HepG2 (cell line): Measurements from ENCODE around the gene SLC2A8. TPM values are rescaled to one million over a fixed set of nuclear protein-coding genes. Genes with fewer than 3 reads are reported as not detected.
A peak's percentile ranks its signal among the peaks of the same experiment; 100 is the strongest.

Experiments used
- BHLHE40 ChIP-seq: IDR thresholded peaks from 2 replicates; pipeline ENCODE4 v1.6.1; 2011; ENCODE audit warnings: low read length, improper control_type of control experiment
- CBX2 ChIP-seq, 2 experiments: fragments of 200-600 bp in 1 of 2; sonication (generic); formaldehyde crosslinking in 1 of 2; IDR thresholded peaks; 2 replicates each; pipeline versions ENCODE4 v1.7.0 to v1.8.1; 2018 to 2022; ENCODE audit warnings: low read depth in 2 of 2, low read length in 1 of 2, mild to moderate bottlenecking in 1 of 2, missing genetic modification reagents in 1 of 2
- MXD1 ChIP-seq: sonication (generic); formaldehyde crosslinking; IDR thresholded peaks from 2 replicates; pipeline ENCODE4 v1.4.0; 2020; ENCODE audit warnings: mild to moderate bottlenecking, missing genetic modification reagents
- MYPOP ChIP-seq: sonication (generic); formaldehyde crosslinking; IDR thresholded peaks from 2 replicates; pipeline ENCODE4 v1.8.1; 2023; ENCODE audit warnings: mild to moderate bottlenecking, moderate library complexity, missing genetic modification reagents
- NBN ChIP-seq: fragments of 450-650 bp; conservative IDR thresholded peaks from 2 replicates; pipeline ENCODE4 v1.6.1; 2017
- SAP130 ChIP-seq: IDR thresholded peaks from 2 replicates; pipeline ENCODE4 v1.6.1; 2016; ENCODE audit warnings: low read depth
- ZNF101 ChIP-seq: sonication (generic); formaldehyde crosslinking; IDR thresholded peaks from 2 replicates; pipeline ENCODE4 v1.4.0; 2020; ENCODE audit warnings: mild to moderate bottlenecking, low read depth, missing genetic modification reagents, borderline replicate concordance
- ZNF232 ChIP-seq: sonication (generic); formaldehyde crosslinking; IDR thresholded peaks from 2 replicates; pipeline ENCODE4 v1.4.0; 2020; ENCODE audit warnings: missing genetic modification reagents, borderline replicate concordance
- ZNF329 ChIP-seq: sonication (generic); formaldehyde crosslinking; IDR thresholded peaks from 2 replicates; pipeline ENCODE4 v1.9.0; 2021; ENCODE audit warnings: low read depth, mild to moderate bottlenecking, missing genetic modification reagents
- ZNF792 ChIP-seq: IDR thresholded peaks from 2 replicates; pipeline ENCODE4 v1.6.1; 2016
- polyA plus RNA-seq, 8 experiments: library from polyadenylated mRNA; depleted of rRNA in 3 of 8; stranded (reverse) in 7 of 8; unstranded in 1 of 8; fragments of >200 nt; fragmentation: Illumina TruSeq in 4 of 8; extraction: Trizol in 4 of 8; gene quantifications; 2 replicates each; pipeline versions ENCODE4 v1.2.1 to v1.2.3, GENCODE V29; 2011 to 2016; ENCODE audit warnings: low read depth in 4 of 8, missing spikeins in 1 of 8, mixed read lengths in 1 of 8; ENCODE audit not compliant: insufficient read depth in 1 of 8
- total RNA-seq, 5 experiments: library from RNA; depleted of rRNA; stranded (reverse); fragments of >200 nt; fragmentation: Illumina TruSeq; extraction: Trizol; gene quantifications; 2 replicates each; pipeline ENCODE4 v1.2.3, GENCODE V29; 2016; ENCODE audit warnings: low read depth in 1 of 5
- TF ChIP-seq, protein P1 (sequence below), 2 experiments: sonication (generic) in 1 of 2; formaldehyde crosslinking in 1 of 2; IDR thresholded peaks; 2 replicates each; pipeline versions ENCODE4 v1.4.0 to v1.6.1; 2016 to 2020; ENCODE audit warnings: borderline replicate concordance in 1 of 2, low read depth in 1 of 2, mild to moderate bottlenecking in 1 of 2, missing genetic modification reagents in 1 of 2
- TF ChIP-seq, protein P2 (sequence below): IDR thresholded peaks from 2 replicates; pipeline ENCODE4 v1.6.1; 2016; ENCODE audit warnings: missing compliant biosample characterization, missing genetic modification reagents, borderline replicate concordance
- TF ChIP-seq, protein P3 (sequence below), 2 experiments: sonication (generic) in 1 of 2; formaldehyde crosslinking in 1 of 2; IDR thresholded peaks; 2 replicates each; pipeline versions ENCODE4 v1.5.1 to v1.6.1; 2011 to 2020; ENCODE audit warnings: borderline replicate concordance in 1 of 2, low read depth in 1 of 2, low read length in 1 of 2, mild to moderate bottlenecking in 1 of 2, missing genetic modification reagents in 1 of 2, moderate library complexity in 1 of 2
- TF ChIP-seq, protein P4 (sequence below): sonication (generic); formaldehyde crosslinking; conservative IDR thresholded peaks from 2 replicates; pipeline ENCODE4 v1.4.0; 2020; ENCODE audit warnings: missing genetic modification reagents

Gene SLC2A8
- total and polyA plus RNA-seq, 2 of the 13 experiments (the other 11 are each of a cell fraction or from before 2014, with no cell fraction given), result 22.6 to 48.6 TPM

- TF ChIP-seq, protein P1, sequence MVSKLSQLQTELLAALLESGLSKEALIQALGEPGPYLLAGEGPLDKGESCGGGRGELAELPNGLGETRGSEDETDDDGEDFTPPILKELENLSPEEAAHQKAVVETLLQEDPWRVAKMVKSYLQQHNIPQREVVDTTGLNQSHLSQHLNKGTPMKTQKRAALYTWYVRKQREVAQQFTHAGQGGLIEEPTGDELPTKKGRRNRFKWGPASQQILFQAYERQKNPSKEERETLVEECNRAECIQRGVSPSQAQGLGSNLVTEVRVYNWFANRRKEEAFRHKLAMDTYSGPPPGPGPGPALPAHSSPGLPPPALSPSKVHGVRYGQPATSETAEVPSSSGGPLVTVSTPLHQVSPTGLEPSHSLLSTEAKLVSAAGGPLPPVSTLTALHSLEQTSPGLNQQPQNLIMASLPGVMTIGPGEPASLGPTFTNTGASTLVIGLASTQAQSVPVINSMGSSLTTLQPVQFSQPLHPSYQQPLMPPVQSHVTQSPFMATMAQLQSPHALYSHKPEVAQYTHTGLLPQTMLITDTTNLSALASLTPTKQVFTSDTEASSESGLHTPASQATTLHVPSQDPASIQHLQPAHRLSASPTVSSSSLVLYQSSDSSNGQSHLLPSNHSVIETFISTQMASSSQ (IDR thresholded peaks at IDR 0.05; ENCODE audit: low read depth), result no peak
- TF ChIP-seq, protein P1 (CRISPR knock-in tag; IDR thresholded peaks at IDR 0.05; ENCODE audit: borderline replicate concordance), result 0 out of 2 replicates have a peak, but pooled peaks have one; percentile 1
- TF ChIP-seq MYPOP (CRISPR knock-in tag) (0 out of 2 replicates have a peak, but pooled peaks have one; percentile 27), ZNF792 (CRISPR knock-in tag) (0 out of 2 replicates have a peak, but pooled peaks have one; percentile 42), CBX2 (IDR thresholded peaks at IDR 0.05; ENCODE audit: low read depth, low read length) (no peak), CBX2 (CRISPR knock-in tag; IDR thresholded peaks at IDR 0.05; ENCODE audit: low read depth) (no peak), NBN (no peak), MXD1 (CRISPR knock-in tag) (peak; percentile 69; the same call in 1 of the 2 replicates), ZNF101 (CRISPR knock-in tag) (no peak), ZNF329 (CRISPR knock-in tag) (0 out of 2 replicates have a peak, but pooled peaks have one; percentile 51), SAP130 (CRISPR knock-in tag) (peak; percentile 95), ZNF232 (CRISPR knock-in tag) (0 out of 2 replicates have a peak, but pooled peaks have one; percentile 51), BHLHE40 (peak; percentile 55)
- TF ChIP-seq, protein P2, sequence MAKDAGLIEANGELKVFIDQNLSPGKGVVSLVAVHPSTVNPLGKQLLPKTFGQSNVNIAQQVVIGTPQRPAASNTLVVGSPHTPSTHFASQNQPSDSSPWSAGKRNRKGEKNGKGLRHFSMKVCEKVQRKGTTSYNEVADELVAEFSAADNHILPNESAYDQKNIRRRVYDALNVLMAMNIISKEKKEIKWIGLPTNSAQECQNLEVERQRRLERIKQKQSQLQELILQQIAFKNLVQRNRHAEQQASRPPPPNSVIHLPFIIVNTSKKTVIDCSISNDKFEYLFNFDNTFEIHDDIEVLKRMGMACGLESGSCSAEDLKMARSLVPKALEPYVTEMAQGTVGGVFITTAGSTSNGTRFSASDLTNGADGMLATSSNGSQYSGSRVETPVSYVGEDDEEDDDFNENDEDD (CRISPR knock-in tag), result peak; percentile 87; the same call in 1 of the 2 replicates
- TF ChIP-seq, protein P3, sequence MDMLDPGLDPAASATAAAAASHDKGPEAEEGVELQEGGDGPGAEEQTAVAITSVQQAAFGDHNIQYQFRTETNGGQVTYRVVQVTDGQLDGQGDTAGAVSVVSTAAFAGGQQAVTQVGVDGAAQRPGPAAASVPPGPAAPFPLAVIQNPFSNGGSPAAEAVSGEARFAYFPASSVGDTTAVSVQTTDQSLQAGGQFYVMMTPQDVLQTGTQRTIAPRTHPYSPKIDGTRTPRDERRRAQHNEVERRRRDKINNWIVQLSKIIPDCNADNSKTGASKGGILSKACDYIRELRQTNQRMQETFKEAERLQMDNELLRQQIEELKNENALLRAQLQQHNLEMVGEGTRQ (IDR thresholded peaks at IDR 0.05; ENCODE audit: low read depth, low read length), result peak; percentile 74
- TF ChIP-seq, protein P3 (CRISPR knock-in tag; IDR thresholded peaks at IDR 0.05; ENCODE audit: borderline replicate concordance), result peak; percentile 82; the same call in 1 of the 2 replicates
- TF ChIP-seq, protein P4, sequence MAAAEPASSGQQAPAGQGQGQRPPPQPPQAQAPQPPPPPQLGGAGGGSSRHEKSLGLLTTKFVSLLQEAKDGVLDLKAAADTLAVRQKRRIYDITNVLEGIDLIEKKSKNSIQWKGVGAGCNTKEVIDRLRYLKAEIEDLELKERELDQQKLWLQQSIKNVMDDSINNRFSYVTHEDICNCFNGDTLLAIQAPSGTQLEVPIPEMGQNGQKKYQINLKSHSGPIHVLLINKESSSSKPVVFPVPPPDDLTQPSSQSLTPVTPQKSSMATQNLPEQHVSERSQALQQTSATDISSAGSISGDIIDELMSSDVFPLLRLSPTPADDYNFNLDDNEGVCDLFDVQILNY, result peak; percentile 63; the same call in 1 of the 2 replicates
Measured at GRCh38 chr9:127396253-127396807, 639 bp upstream of the SLC2A8 start (continued).
